ENCODE measurements around the gene DPH6.
"Not testable (repeated sequence)": the region's sequence is repeated elsewhere in the genome, so short reads cannot be mapped to it uniquely, and the experiment has no call there.

The DPH6 gene

DNA sequence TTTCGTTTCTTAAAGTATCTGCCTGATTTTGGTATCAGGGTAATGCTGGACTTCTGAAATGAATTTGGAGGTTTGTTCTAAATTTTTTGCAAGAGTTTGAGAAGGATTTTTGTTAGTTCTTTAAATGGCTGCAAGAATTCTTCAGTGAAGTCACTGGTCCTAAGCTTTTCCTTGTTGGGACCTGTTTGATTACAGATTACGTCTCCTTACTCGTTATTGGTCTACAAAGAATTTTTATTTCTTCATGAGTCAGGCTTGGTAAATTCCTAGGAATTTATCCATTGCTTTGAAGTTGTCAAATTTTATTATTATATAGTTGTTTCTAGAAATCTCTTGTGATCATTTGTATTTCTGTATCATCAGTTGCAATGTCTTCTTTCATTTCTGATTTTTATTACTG, 196.0 kb downstream of the DPH6 start:
- H3K36me3 ChIP-seq (ENCODE audit: insufficient read depth, low read length), result no peaks in the 10 kb centered on the region
- no peak overlapping the region for H3K27ac ChIP-seq
- no peaks in the 10 kb centered on the region for H3K9me3 ChIP-seq (ENCODE audit: low read depth, low read length)
- no peak for DNase-seq (ENCODE audit: low read depth, low spot score)
- H3K9ac ChIP-seq (ENCODE audit: insufficient read length), result no peak overlapping the region
- TF ChIP-seq EZH2 (IDR thresholded peaks at IDR 0.05) (no peak), POLR2AphosphoS5 (IDR thresholded peaks at IDR 0.05; ENCODE audit: borderline replicate concordance, low read depth, low read length) (no peak), FOXP2 (optimal IDR thresholded peaks at IDR 0.05; ENCODE audit: control extremely low read depth, extremely low read length, insufficient read depth) (no peak)
- no peak overlapping the region for H3K4me3 ChIP-seq

DNA sequence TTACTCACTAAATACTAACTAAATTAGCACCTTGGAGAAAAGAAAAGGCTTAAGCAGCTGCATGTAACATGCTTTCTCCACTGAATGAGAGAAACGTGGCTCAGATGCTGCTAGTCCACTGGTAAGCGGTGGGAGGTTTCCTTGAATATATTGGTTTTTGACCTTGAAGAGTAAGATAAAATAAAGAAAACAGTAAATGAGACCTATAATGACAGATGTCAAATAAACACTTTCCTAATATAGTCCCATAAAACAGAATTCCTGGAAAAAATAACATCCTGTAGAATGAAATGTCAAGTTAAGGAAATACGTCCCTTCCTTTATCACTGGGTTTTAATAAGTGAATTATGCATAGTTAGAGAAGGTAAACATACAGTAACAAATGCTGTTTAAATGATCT, 215.0 kb downstream of the DPH6 start:
- no peaks in the 10 kb centered on the region for H3K9me3 ChIP-seq (ENCODE audit: low read depth, low read length)
- DNase-seq (ENCODE audit: low read depth, low spot score), result no peak
- TF ChIP-seq POLR2AphosphoS5 (IDR thresholded peaks at IDR 0.05; ENCODE audit: borderline replicate concordance, low read depth, low read length) (no peak), FOXP2 (optimal IDR thresholded peaks at IDR 0.05; ENCODE audit: control extremely low read depth, extremely low read length, insufficient read depth) (no peak), EZH2 (IDR thresholded peaks at IDR 0.05) (no peak)
- no peak overlapping the region for H3K27ac ChIP-seq
- H3K4me3 ChIP-seq, result no peak overlapping the region
- H3K9ac ChIP-seq (ENCODE audit: insufficient read length), result no peak overlapping the region
- H3K36me3 ChIP-seq (ENCODE audit: insufficient read depth, low read length), result no peaks in the 10 kb centered on the region

DNA sequence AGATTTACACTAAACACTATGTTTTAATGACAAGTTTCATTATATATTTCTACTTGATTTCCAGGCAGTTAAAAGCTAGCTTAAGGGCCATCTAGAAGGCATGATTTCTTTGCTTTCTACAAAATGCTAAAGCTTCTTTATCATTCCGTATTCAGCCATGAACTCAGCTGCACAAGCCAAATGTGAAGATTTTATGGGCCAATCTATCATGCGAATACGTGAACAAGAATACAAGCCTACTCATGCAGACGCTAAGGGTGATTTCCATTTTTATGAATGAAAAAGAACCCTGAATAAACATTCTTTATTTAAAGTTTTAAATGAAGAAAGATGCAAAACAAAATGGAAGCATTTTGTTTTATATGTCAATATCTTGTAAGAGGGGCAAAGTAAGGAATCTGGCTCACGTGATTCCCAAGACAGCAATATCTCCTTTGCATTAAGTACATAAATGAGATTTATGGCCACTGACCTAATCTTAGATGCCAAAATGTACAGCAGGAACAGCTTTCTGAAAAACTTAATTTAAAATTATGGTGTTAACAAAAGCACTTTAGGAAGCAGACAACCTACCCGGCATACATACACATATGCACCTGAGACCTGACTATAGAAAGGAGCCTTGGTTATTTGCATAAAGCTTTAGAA, 215.8 kb downstream of the DPH6 start:
- Histone ChIP-seq H3K9me3 (ENCODE audit: low read depth, low read length) (no peaks in the 10 kb centered on the region), H3K27ac (no peak overlapping the region), H3K9ac (ENCODE audit: insufficient read length) (no peak overlapping the region), H3K4me3 (no peak overlapping the region), H3K36me3 (ENCODE audit: insufficient read depth, low read length) (no peaks in the 10 kb centered on the region)
- TF ChIP-seq FOXP2 (optimal IDR thresholded peaks at IDR 0.05; ENCODE audit: control extremely low read depth, extremely low read length, insufficient read depth) (no peak), EZH2 (IDR thresholded peaks at IDR 0.05) (no peak), POLR2AphosphoS5 (IDR thresholded peaks at IDR 0.05; ENCODE audit: borderline replicate concordance, low read depth, low read length) (no peak)
- no peak for DNase-seq (ENCODE audit: low read depth, low spot score)

DNA sequence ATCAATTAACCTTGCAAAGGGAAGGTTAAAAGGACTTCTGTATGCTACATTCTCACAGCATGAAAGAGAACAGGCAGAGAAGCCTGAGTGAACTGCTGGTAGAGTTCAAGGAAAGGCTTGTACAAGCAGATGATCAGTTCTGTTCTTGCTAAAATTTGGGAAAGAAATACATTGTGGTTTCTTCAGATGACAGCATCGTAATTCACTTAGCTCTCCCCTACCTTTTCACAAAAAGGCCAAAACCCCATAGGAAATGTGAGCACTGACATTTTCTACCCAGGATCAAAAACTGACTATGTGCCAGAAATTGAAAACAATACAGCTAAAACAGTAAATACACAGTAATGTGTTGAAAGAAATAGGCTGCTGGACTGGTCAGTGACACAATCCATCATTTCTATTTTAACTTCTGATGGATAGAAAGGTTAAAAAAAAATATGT, 216.4 kb downstream of the DPH6 start:
- Histone ChIP-seq H3K9me3 (ENCODE audit: low read depth, low read length) (no peaks in the 10 kb centered on the region), H3K9ac (ENCODE audit: insufficient read length) (no peak overlapping the region), H3K27ac (no peak overlapping the region), H3K36me3 (ENCODE audit: insufficient read depth, low read length) (no peaks in the 10 kb centered on the region), H3K4me3 (no peak overlapping the region)
- TF ChIP-seq EZH2 (IDR thresholded peaks at IDR 0.05) (no peak), POLR2AphosphoS5 (IDR thresholded peaks at IDR 0.05; ENCODE audit: borderline replicate concordance, low read depth, low read length) (no peak), FOXP2 (optimal IDR thresholded peaks at IDR 0.05; ENCODE audit: control extremely low read depth, extremely low read length, insufficient read depth) (no peak)
- no peak for DNase-seq (ENCODE audit: low read depth, low spot score)

DNA sequence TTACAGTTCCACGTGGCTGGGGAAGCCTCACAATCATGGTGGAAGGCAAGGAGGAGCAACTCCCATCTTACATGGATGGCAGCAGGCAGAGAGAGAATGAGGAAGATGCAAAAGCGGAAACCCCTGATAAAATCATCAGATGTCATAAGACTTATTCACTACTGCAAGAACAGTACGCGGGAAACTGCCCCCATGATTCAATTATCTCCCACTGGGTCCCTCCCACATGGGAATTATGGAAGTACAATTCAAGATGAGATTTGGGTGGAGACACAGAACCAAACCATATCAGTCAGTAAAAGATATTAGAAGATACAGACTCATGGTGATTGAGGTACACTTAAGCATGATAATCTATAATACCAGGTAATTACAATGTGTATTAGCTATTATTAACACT, 217.1 kb downstream of the DPH6 start:
- not testable (repeated sequence) for H3K36me3 ChIP-seq (ENCODE audit: insufficient read depth, low read length); DNase-seq (ENCODE audit: low read depth, low spot score); H3K27ac ChIP-seq; H3K9ac ChIP-seq (ENCODE audit: insufficient read length); H3K9me3 ChIP-seq (ENCODE audit: low read depth, low read length); H3K4me3 ChIP-seq

DNA sequence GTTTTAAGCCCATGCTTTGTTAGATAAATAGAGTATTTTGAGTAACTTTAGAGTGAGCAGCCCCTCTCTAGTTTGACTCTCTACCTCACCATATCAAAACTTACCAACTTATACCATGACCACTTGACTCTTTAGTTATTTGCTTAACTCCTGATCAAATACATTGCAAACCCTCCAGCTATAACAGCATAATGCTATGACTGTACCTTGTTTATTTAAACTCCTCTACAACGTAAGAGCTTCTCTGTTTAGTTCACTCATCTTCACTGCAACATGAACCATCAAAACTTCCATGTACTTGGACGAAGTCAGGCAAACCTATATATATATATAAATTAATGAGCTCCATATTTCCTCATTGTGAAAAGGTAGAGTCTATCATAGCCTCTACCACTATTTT, 218.2 kb downstream of the DPH6 start:
- no peak overlapping the region for H3K27ac ChIP-seq
- H3K36me3 ChIP-seq (ENCODE audit: insufficient read depth, low read length), result no peaks in the 10 kb centered on the region
- no peak overlapping the region for H3K9ac ChIP-seq (ENCODE audit: insufficient read length)
- TF ChIP-seq FOXP2 (optimal IDR thresholded peaks at IDR 0.05; ENCODE audit: control extremely low read depth, extremely low read length, insufficient read depth) (no peak), EZH2 (IDR thresholded peaks at IDR 0.05) (no peak)
- no peak overlapping the region for H3K4me3 ChIP-seq
- no peaks in the 10 kb centered on the region for H3K9me3 ChIP-seq (ENCODE audit: low read depth, low read length)
- DNase-seq (ENCODE audit: low read depth, low spot score), result no peak

DNA sequence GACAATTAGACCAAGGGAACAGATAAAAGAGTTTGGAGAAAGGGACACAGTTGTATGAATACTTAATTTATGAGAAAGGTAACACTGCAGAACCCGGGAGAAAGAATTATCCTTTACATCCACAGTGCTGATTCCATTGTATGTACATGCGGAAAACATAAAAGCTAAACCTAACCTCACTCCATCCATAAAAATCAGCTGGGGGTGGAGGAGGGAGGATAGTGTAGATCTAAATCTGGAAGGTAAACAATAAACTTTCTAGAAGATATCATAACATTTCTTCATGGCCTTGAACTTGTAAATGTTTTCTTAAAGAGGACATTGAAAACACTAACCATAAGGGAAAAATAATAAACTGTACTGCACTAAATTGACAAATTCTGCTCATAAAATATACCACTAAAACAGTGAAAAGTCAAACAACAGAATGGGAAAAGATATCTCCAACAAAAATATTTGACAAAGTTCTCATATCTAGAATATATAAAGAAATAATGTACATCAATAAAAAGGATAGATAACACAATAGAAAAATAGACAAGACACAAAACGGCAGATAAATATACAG, 220.5 kb downstream of the DPH6 start:
- H3K4me3 ChIP-seq, result no peak overlapping the region
- no peaks in the 10 kb centered on the region for H3K36me3 ChIP-seq (ENCODE audit: insufficient read depth, low read length)
- no peaks in the 10 kb centered on the region for H3K9me3 ChIP-seq (ENCODE audit: low read depth, low read length)
- no peak overlapping the region for H3K27ac ChIP-seq
- TF ChIP-seq FOXP2 (optimal IDR thresholded peaks at IDR 0.05; ENCODE audit: control extremely low read depth, extremely low read length, insufficient read depth) (no peak), POLR2AphosphoS5 (IDR thresholded peaks at IDR 0.05; ENCODE audit: borderline replicate concordance, low read depth, low read length) (no peak), EZH2 (IDR thresholded peaks at IDR 0.05) (no peak)
- H3K9ac ChIP-seq (ENCODE audit: insufficient read length), result no peak overlapping the region
- DNase-seq (ENCODE audit: low read depth, low spot score), result no peak

DNA sequence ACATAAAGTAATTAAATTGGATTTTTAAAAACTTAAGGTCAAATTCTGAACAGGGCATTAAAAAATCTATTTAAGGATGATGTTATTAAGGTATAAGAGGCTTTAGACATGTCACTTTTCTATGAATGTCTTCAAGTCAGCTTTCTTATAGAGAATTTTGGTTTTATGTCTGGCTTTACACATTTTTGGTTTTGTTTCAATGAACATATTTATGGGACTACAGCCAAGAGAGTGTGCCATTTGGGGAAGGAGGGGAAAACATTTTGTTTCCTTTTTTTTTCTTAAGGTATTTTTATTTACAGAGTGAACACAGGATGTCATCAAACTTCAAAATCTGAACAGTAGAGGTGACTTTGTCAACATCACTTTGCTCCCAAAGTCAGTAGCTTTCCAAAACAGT, 222.8 kb downstream of the DPH6 start:
- no peaks in the 10 kb centered on the region for H3K36me3 ChIP-seq (ENCODE audit: insufficient read depth, low read length)
- TF ChIP-seq POLR2AphosphoS5 (IDR thresholded peaks at IDR 0.05; ENCODE audit: borderline replicate concordance, low read depth, low read length), result no peak
- no peak for TF ChIP-seq FOXP2 (optimal IDR thresholded peaks at IDR 0.05; ENCODE audit: control extremely low read depth, extremely low read length, insufficient read depth)
- TF ChIP-seq EZH2 (IDR thresholded peaks at IDR 0.05), result no peak
- no peak overlapping the region for H3K9ac ChIP-seq (ENCODE audit: insufficient read length)
- DNase-seq (ENCODE audit: low read depth, low spot score), result no peak
- H3K9me3 ChIP-seq (ENCODE audit: low read depth, low read length), result no peaks in the 10 kb centered on the region
- H3K4me3 ChIP-seq, result no peak overlapping the region
- H3K27ac ChIP-seq, result no peak overlapping the region

DNA sequence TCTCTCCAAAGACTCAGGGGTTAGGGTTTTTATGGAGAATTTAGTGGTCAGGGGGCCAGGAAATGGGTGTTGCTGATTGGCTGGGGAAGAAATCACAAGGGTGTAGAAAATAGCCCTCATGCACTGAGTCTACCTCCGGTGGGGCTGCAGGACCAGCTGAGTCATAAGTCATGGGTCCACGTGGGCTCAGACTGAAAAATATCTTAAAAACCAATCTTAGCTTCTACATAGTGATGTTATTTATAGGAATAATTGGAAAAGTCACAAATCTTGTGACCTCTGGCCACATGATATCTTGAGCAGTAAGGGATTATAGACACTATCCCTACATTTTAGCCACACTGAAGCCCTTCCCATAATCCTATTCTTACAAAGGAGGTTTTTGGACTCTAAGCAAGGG, 224.0 kb downstream of the DPH6 start:
- no peak overlapping the region for H3K27ac ChIP-seq
- DNase-seq (ENCODE audit: low read depth, low spot score), result no peak
- no peak overlapping the region for H3K4me3 ChIP-seq
- H3K9me3 ChIP-seq (ENCODE audit: low read depth, low read length), result no peaks in the 10 kb centered on the region
- TF ChIP-seq FOXP2 (optimal IDR thresholded peaks at IDR 0.05; ENCODE audit: control extremely low read depth, extremely low read length, insufficient read depth), result no peak
- TF ChIP-seq EZH2 (IDR thresholded peaks at IDR 0.05), result no peak
- TF ChIP-seq POLR2AphosphoS5 (IDR thresholded peaks at IDR 0.05; ENCODE audit: borderline replicate concordance, low read depth, low read length), result no peak
- H3K36me3 ChIP-seq (ENCODE audit: insufficient read depth, low read length), result no peaks in the 10 kb centered on the region
- H3K9ac ChIP-seq (ENCODE audit: insufficient read length), result no peak overlapping the region
